H7 (cell line): ENCODE data around the gene SUPT5H. TPM values are rescaled to one million over a fixed set of nuclear protein-coding genes. Genes with fewer than 3 reads are reported as not detected.
A peak's percentile ranks its signal among the peaks of the same experiment; 100 is the strongest.

Experiments
- DNase-seq: peaks from one replicate; pipeline ENCODE4 v3.0.0; 2012
- H3K27me3 ChIP-seq: 2 replicates; pipeline ENCODE4 v1.6.0; 2011; ENCODE audit warnings: mild to moderate bottlenecking, low read length; ENCODE audit not compliant: control insufficient read depth, insufficient read depth
- H3K36me3 ChIP-seq: replicated peaks from 2 replicates; pipeline ENCODE4 v1.5.1; 2011; ENCODE audit warnings: low read length; ENCODE audit not compliant: control insufficient read depth, insufficient read depth
- H3K4me3 ChIP-seq: 2 replicates; pipeline ENCODE4 v1.5.1; 2011; ENCODE audit warnings: low read depth, mild to moderate bottlenecking, control low read depth, low read length, moderate library complexity; ENCODE audit not compliant: insufficient read depth
- total RNA-seq: library from RNA; depleted of rRNA; stranded (reverse); fragments of >200 nt; shearing (Covaris generic); gene quantifications from 2 replicates; pipeline ENCODE4 v1.2.3, GENCODE V29; 2014; rRNA removed

Gene SUPT5H
- total RNA-seq, 1 experiment from 2014 or later = 82.1 TPM

GRCh38 chr19:39517432-39517831 lies 72.0 kb downstream of the SUPT5H start:
- Histone ChIP-seq H3K36me3 (no peaks in the 10 kb centered on the region; the same call in none of the 2 replicates), H3K4me3 (no peak overlapping the region), H3K27me3 (peaks cover 34% of the 10 kb centered on the region)
- no peak for DNase-seq

- DNase-seq = peak; percentile 73
- peaks cover 28% of the 10 kb centered on the region for H3K27me3 ChIP-seq
- peak overlapping the region; percentile 32; the same call in 1 of the 2 replicates for H3K4me3 ChIP-seq
- H3K36me3 ChIP-seq = peaks cover 2% of the 10 kb centered on the region
Observed at GRCh38 chr19:39518458-39518857, 73.1 kb downstream of the SUPT5H start.

- Histone ChIP-seq H3K4me3 (peak overlapping the region; percentile 32; the same call in 1 of the 2 replicates), H3K36me3 (peaks cover 2% of the 10 kb centered on the region), H3K27me3 (peaks cover 24% of the 10 kb centered on the region)
- DNase-seq = peak; percentile 60
Observed at GRCh38 chr19:39518975-39519374, 73.6 kb downstream of the SUPT5H start.

- Histone ChIP-seq H3K27me3 (peaks cover 5% of the 10 kb centered on the region; the same call in 1 of the 2 replicates), H3K4me3 (no peak overlapping the region), H3K36me3 (peaks cover 4% of the 10 kb centered on the region)
- no peak for DNase-seq
Observed at GRCh38 chr19:39520541-39521484, 75.4 kb downstream of the SUPT5H start.

- Histone ChIP-seq H3K36me3 (peaks cover 4% of the 10 kb centered on the region), H3K27me3 (no peaks in the 10 kb centered on the region), H3K4me3 (no peak overlapping the region)
- no peak for DNase-seq
Observed at GRCh38 chr19:39524495-39524894, 79.1 kb downstream of the SUPT5H start.

- H3K27me3 ChIP-seq = no peaks in the 10 kb centered on the region
- DNase-seq = no peak
- H3K36me3 ChIP-seq = peaks cover 4% of the 10 kb centered on the region
- no peak overlapping the region for H3K4me3 ChIP-seq
Observed at GRCh38 chr19:39525205-39525604, 79.8 kb downstream of the SUPT5H start.

Other genes starting within 250 kb of the SUPT5H start
- not detected in 2 replicates for gene NCCRP1, start 248.6 kb upstream of the SUPT5H start, total RNA-seq
- not detected in 2 replicates for gene SYCN, start 241.3 kb upstream of the SUPT5H start, total RNA-seq
- not detected in 2 replicates for gene IFNL3, start 200.6 kb upstream of the SUPT5H start, total RNA-seq
- not detected in 2 replicates for gene IFNL4, start 196.7 kb upstream of the SUPT5H start, total RNA-seq
- not detected in 2 replicates for gene IFNL2, start 177.2 kb upstream of the SUPT5H start, total RNA-seq
- gene IFNL1, start 149.2 kb upstream of the SUPT5H start, total RNA-seq = not detected in 2 replicates
- 1.9 and 2.4 TPM in 2 replicates for gene LRFN1, start 124.7 kb upstream of the SUPT5H start, total RNA-seq
- gene GMFG, start 109.5 kb upstream of the SUPT5H start, total RNA-seq = 0.63 TPM in 1 of 2 replicates, not detected in the other
- 113 and 122 TPM in 2 replicates for gene SAMD4B, start 103.2 kb upstream of the SUPT5H start, total RNA-seq
- gene PAF1, start 54.5 kb upstream of the SUPT5H start, total RNA-seq = 20.7 and 21.6 TPM in 2 replicates
- 38.2 and 41.6 TPM in 2 replicates for gene MED29, start 54.2 kb upstream of the SUPT5H start, total RNA-seq
- gene ZFP36, start 38.7 kb upstream of the SUPT5H start, total RNA-seq = 2.2 and 6.4 TPM in 2 replicates
- gene PLEKHG2, start 32.9 kb upstream of the SUPT5H start, total RNA-seq = 34.2 and 90.9 TPM in 2 replicates
- gene RPS16, start 9.6 kb upstream of the SUPT5H start, total RNA-seq = 42.4 and 55.8 TPM in 2 replicates
- gene TIMM50, start 35.3 kb downstream of the SUPT5H start, total RNA-seq = 134 and 161 TPM in 2 replicates
- gene DLL3, start 53.4 kb downstream of the SUPT5H start, total RNA-seq = 2.1 and 2.6 TPM in 2 replicates
- 3.1 and 4.4 TPM in 2 replicates for gene SELENOV, start 69.6 kb downstream of the SUPT5H start, total RNA-seq
- gene EID2B, start 87.3 kb downstream of the SUPT5H start, total RNA-seq = 2.4 and 4.0 TPM in 2 replicates
- gene EID2, start 94.6 kb downstream of the SUPT5H start, total RNA-seq = 14.9 and 18.4 TPM in 2 replicates
- not detected in 2 replicates for gene LGALS13, start 156.9 kb downstream of the SUPT5H start, total RNA-seq
- gene LGALS16, start 210.3 kb downstream of the SUPT5H start, total RNA-seq = not detected in 2 replicates